NCI-H2081 treated with DMSO at 0.1 percent for 48 hours (cell line): ENCODE results near the gene AMBRA1.

Experiments
- DNase-seq: peaks from one replicate; lab custom pipeline; 2025; lab: John Stamatoyannopoulos, UW

AMBRA1 gene

GRCh38 chr11:46506483-46506791 lies 87.4 kb downstream of the AMBRA1 start:
- DNase-seq, result no peak

GRCh38 chr11:46505741-46506482 lies 87.9 kb downstream of the AMBRA1 start:
- no peak for DNase-seq

GRCh38 chr11:46504817-46505613 lies 88.8 kb downstream of the AMBRA1 start:
- no peak for DNase-seq

- no peak for DNase-seq
These were observed 94.0 kb downstream of the AMBRA1 start for GRCh38 chr11:46499821-46500220.

- DNase-seq, result no peak
These were observed 94.9 kb downstream of the AMBRA1 start for GRCh38 chr11:46498968-46499367.

- no peak for DNase-seq
These were observed 95.6 kb downstream of the AMBRA1 start for GRCh38 chr11:46498179-46498578.

- no peak for DNase-seq
These were observed 96.3 kb downstream of the AMBRA1 start for GRCh38 chr11:46497498-46497897.

- DNase-seq, result no peak
These were observed 100.0 kb downstream of the AMBRA1 start for GRCh38 chr11:46493791-46494190.

GRCh38 chr11:46492532-46492931 lies 101.3 kb downstream of the AMBRA1 start:
- no peak for DNase-seq

GRCh38 chr11:46491661-46492330 lies 102.0 kb downstream of the AMBRA1 start:
- DNase-seq, result no peak

- no peak for DNase-seq
These were observed 103.2 kb downstream of the AMBRA1 start for GRCh38 chr11:46490666-46491065.

GRCh38 chr11:46489656-46490560 lies 103.9 kb downstream of the AMBRA1 start:
- DNase-seq, result no peak

GRCh38 chr11:46485856-46486443 lies 107.9 kb downstream of the AMBRA1 start:
- no peak for DNase-seq

GRCh38 chr11:46484101-46484500 lies 109.7 kb downstream of the AMBRA1 start:
- no peak for DNase-seq

GRCh38 chr11:46480909-46481308 lies 112.9 kb downstream of the AMBRA1 start:
- DNase-seq, result no peak

GRCh38 chr11:46480166-46480726 lies 113.6 kb downstream of the AMBRA1 start:
- DNase-seq, result no peak

GRCh38 chr11:46479601-46480000 lies 114.2 kb downstream of the AMBRA1 start:
- no peak for DNase-seq

GRCh38 chr11:46478196-46478595 lies 115.6 kb downstream of the AMBRA1 start:
- no peak for DNase-seq

- DNase-seq, result no peak
These were observed 116.7 kb downstream of the AMBRA1 start for GRCh38 chr11:46477136-46477535.

GRCh38 chr11:46475926-46476545 lies 117.8 kb downstream of the AMBRA1 start:
- no peak for DNase-seq
